ENCODE measurements around the gene PDE4C.

GRCh38 chr19:18211683-18212082 lies 14.6 kb downstream of the PDE4C start:
- no peak for TF ChIP-seq POLR2A (IDR thresholded peaks at IDR 0.05)
- no peak for TF ChIP-seq CTCF (IDR thresholded peaks at IDR 0.05)

All from body of pancreas (tissue), 4 donors.